ENCODE data around the gene BRI3BP. TPM values are rescaled to one million over a fixed set of nuclear protein-coding genes. Genes with fewer than 3 reads are reported as not detected.
A peak's percentile ranks its signal among the peaks of the same experiment; 100 is the strongest.

Gene BRI3BP
- total RNA-seq, 1 experiment from 2014 or later = 31.9 TPM

- H3K4me3 ChIP-seq (ENCODE audit: low read length) = no peak overlapping the region
These were observed 40.6 kb upstream of the BRI3BP start for GRCh38 chr12:124952801-124953200.

GRCh38 chr12:124953689-124954405, 39.6 kb upstream of the BRI3BP start:
- Histone ChIP-seq H3K9me2 (replicated peaks; ENCODE audit: low read length) (no peaks in the 10 kb centered on the region), H3K9me3 (ENCODE audit: low read length) (no peaks in the 10 kb centered on the region), H3F3A (ENCODE audit: low read length, unreplicated experiment) (no peaks in the 10 kb centered on the region), H3K4me2 (ENCODE audit: low read length) (no peak overlapping the region), H3K36me3 (ENCODE audit: low read depth, low read length) (peaks cover 54% of the 10 kb centered on the region), H4K20me1 (ENCODE audit: low read length) (no peaks in the 10 kb centered on the region), H3K9ac (ENCODE audit: low read length) (no peak overlapping the region), H3K4me1 (ENCODE audit: insufficient read depth, low read length) (no peaks in the 10 kb centered on the region), H3K27ac (ENCODE audit: low read length) (no peak overlapping the region), H2AFZ (ENCODE audit: low read length) (no peak overlapping the region), H3K27me3 (ENCODE audit: low read length) (no peaks in the 10 kb centered on the region), H3K4me3 (ENCODE audit: low read length) (no peak overlapping the region), H3K79me2 (ENCODE audit: low read length) (no peaks in the 10 kb centered on the region)
- TF ChIP-seq, protein P1, sequence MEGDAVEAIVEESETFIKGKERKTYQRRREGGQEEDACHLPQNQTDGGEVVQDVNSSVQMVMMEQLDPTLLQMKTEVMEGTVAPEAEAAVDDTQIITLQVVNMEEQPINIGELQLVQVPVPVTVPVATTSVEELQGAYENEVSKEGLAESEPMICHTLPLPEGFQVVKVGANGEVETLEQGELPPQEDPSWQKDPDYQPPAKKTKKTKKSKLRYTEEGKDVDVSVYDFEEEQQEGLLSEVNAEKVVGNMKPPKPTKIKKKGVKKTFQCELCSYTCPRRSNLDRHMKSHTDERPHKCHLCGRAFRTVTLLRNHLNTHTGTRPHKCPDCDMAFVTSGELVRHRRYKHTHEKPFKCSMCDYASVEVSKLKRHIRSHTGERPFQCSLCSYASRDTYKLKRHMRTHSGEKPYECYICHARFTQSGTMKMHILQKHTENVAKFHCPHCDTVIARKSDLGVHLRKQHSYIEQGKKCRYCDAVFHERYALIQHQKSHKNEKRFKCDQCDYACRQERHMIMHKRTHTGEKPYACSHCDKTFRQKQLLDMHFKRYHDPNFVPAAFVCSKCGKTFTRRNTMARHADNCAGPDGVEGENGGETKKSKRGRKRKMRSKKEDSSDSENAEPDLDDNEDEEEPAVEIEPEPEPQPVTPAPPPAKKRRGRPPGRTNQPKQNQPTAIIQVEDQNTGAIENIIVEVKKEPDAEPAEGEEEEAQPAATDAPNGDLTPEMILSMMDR (conservative IDR thresholded peaks at IDR 0.05; ENCODE audit: low read depth, low read length) = no peak
- no peak for TF ChIP-seq EZH2phosphoT487 (IDR thresholded peaks at IDR 0.05; ENCODE audit: borderline replicate concordance, low read length)
- no peak for TF ChIP-seq EZH2 (IDR thresholded peaks at IDR 0.05; ENCODE audit: low read length, unreplicated experiment)
- intact Hi-C loops (cut with micrococcal nuclease) = no loop called here
- POLR2A ChIA-PET (ENCODE audit: unreplicated experiment) = no interaction called here
- no TSS peak for BruUV-seq (replicated peaks)
- ATAC-seq (no peak), DNase-seq (no peak)
- CTCF ChIA-PET = no interaction called here

More at GRCh38 chr12:124952801-124953200, 40.6 kb upstream of the BRI3BP start:
- ChIA-PET CTCF (no interaction called here), POLR2A (ENCODE audit: unreplicated experiment) (no interaction called here)
- DNase-seq (no peak), ATAC-seq (peak; percentile 16; the same call in 1 of the 2 replicates)
- H3K9ac ChIP-seq (ENCODE audit: low read length) = no peak overlapping the region
- H3K9me2 ChIP-seq (replicated peaks; ENCODE audit: low read length) = no peaks in the 10 kb centered on the region
- H3K9me3 ChIP-seq (ENCODE audit: low read length) = no peaks in the 10 kb centered on the region
- no peaks in the 10 kb centered on the region for H3K79me2 ChIP-seq (ENCODE audit: low read length)
- H4K20me1 ChIP-seq (ENCODE audit: low read length) = no peaks in the 10 kb centered on the region
- no peak overlapping the region for H3K4me2 ChIP-seq (ENCODE audit: low read length)
- intact Hi-C loops (cut with micrococcal nuclease) = no loop called here
- no peaks in the 10 kb centered on the region for H3F3A ChIP-seq (ENCODE audit: low read length, unreplicated experiment)
- no peak overlapping the region for H2AFZ ChIP-seq (ENCODE audit: low read length)
- H3K36me3 ChIP-seq (ENCODE audit: low read depth, low read length) = peaks cover 54% of the 10 kb centered on the region
- no peaks in the 10 kb centered on the region for H3K4me1 ChIP-seq (ENCODE audit: insufficient read depth, low read length)
- BruUV-seq (replicated peaks) = no TSS peak
- H3K27ac ChIP-seq (ENCODE audit: low read length) = no peak overlapping the region
- no peaks in the 10 kb centered on the region for H3K27me3 ChIP-seq (ENCODE audit: low read length)
- TF ChIP-seq, protein P1 (conservative IDR thresholded peaks at IDR 0.05; ENCODE audit: low read depth, low read length) = no peak

GRCh38 chr12:124954771-124955170, 38.7 kb upstream of the BRI3BP start:
- Histone ChIP-seq H3K9me2 (replicated peaks; ENCODE audit: low read length) (no peaks in the 10 kb centered on the region), H3K27ac (ENCODE audit: low read length) (no peak overlapping the region), H3K36me3 (ENCODE audit: low read depth, low read length) (peaks cover 55% of the 10 kb centered on the region), H4K20me1 (ENCODE audit: low read length) (no peaks in the 10 kb centered on the region), H3K79me2 (ENCODE audit: low read length) (no peaks in the 10 kb centered on the region), H3K4me2 (ENCODE audit: low read length) (no peak overlapping the region), H3K4me3 (ENCODE audit: low read length) (no peak overlapping the region), H3K4me1 (ENCODE audit: insufficient read depth, low read length) (no peaks in the 10 kb centered on the region), H3K27me3 (ENCODE audit: low read length) (no peaks in the 10 kb centered on the region), H3K9me3 (ENCODE audit: low read length) (no peaks in the 10 kb centered on the region), H3F3A (ENCODE audit: low read length, unreplicated experiment) (no peaks in the 10 kb centered on the region), H3K9ac (ENCODE audit: low read length) (no peak overlapping the region), H2AFZ (ENCODE audit: low read length) (no peak overlapping the region)
- DNase-seq (no peak), ATAC-seq (no peak)
- TF ChIP-seq, protein P1 (conservative IDR thresholded peaks at IDR 0.05; ENCODE audit: low read depth, low read length) = no peak
- TF ChIP-seq EZH2phosphoT487 (IDR thresholded peaks at IDR 0.05; ENCODE audit: borderline replicate concordance, low read length) (no peak), EZH2 (IDR thresholded peaks at IDR 0.05; ENCODE audit: low read length, unreplicated experiment) (no peak)
- ChIA-PET CTCF (no interaction called here), POLR2A (ENCODE audit: unreplicated experiment) (interaction anchor here (1.1 kb wide), 1 partner anchor 15 kb away, joined by 5 read pairs; no protein-coding TSS in a partner anchor)
- BruUV-seq (replicated peaks) = no TSS peak
- intact Hi-C loops (cut with micrococcal nuclease) = no loop called here
